Left lung (tissue), 10 donors: Measurements from ENCODE around the gene PARVG. TPM values are rescaled to one million over a fixed set of nuclear protein-coding genes. Genes with fewer than 3 reads are reported as not detected.

Experiments used
- ATAC-seq: fragments of 200-7000 bp; cut with Tn5 transposase; one replicate; pipeline ENCODE4 v1.9.1; 2020; ENCODE audit warnings: moderate library complexity
- DNase-seq, 4 donors: peaks; one replicate each; pipeline ENCODE4 v3.0.0-alpha.2; 2013 to 2020
- H3K27ac ChIP-seq, 2 donors: fragments of 200-600 bp; sonication (generic) in 1 of 2; one replicate each; pipeline versions ENCODE4 v1.5.0 to v1.8.0; 2020 to 2021
- H3K27me3 ChIP-seq, 2 donors: fragments of 200-600 bp; sonication (generic) in 1 of 2; one replicate each; pipeline versions ENCODE4 v1.5.0 to v1.8.0; 2020 to 2021
- H3K36me3 ChIP-seq, 2 donors: fragments of 200-600 bp; sonication (generic) in 1 of 2; one replicate each; pipeline versions ENCODE4 v1.5.0 to v1.8.0; 2020 to 2021
- H3K4me1 ChIP-seq, 2 donors: fragments of 200-600 bp; one replicate each; pipeline ENCODE4 v1.8.0; 2021
- H3K4me3 ChIP-seq, 2 donors: fragments of 200-600 bp; sonication (generic) in 1 of 2; one replicate each; pipeline versions ENCODE4 v1.5.0 to v1.8.0; 2020 to 2021; ENCODE audit warnings: mild to moderate bottlenecking in 1 of 2
- H3K9me3 ChIP-seq, 2 donors: fragments of 200-600 bp; sonication (generic) in 1 of 2; one replicate each; pipeline versions ENCODE4 v1.5.0 to v1.8.0; 2020 to 2021
- CTCF ChIP-seq, 2 donors: fragments of 200-600 bp; sonication (generic) in 1 of 2; IDR thresholded peaks; one replicate each; pipeline versions ENCODE4 v1.5.0 to v1.8.0; 2021; ENCODE audit warnings: antibody characterized with exemption in 2 of 2
- intact Hi-C, 2 donors: fragments of 100-400 bp; cut with DNase I; formaldehyde crosslinking; loops; one replicate each; pipeline versions ENCODE4 v1.11.2 to v1.14.2; 2022
- polyA plus RNA-seq, 6 donors: library from polyadenylated mRNA; unstranded; fragments of 120-200 nt; gene quantifications; one replicate each; pipeline ENCODE4 v1.2.1, GENCODE V29; 2013; ENCODE audit not compliant: insufficient read length in 6 of 6
- total RNA-seq, 2 donors: library from RNA; stranded (reverse); fragmentation: NEBNext Ultra II Directional; extraction: Animal tissue kit (Norgen Biotek cat#: 25700); gene quantifications; one replicate each; pipeline ENCODE4 v1.2.1, GENCODE V29; 2021
- donor health status: DM: no; HTN: yes; CAD: no.
- donor health status: DM: no; HTN: no; CAD: no.

Gene PARVG
- total and polyA plus RNA-seq, 8 donors: 3.0 to 57.9 (median 3.5) TPM

- Histone ChIP-seq H3K36me3 (peaks cover 0 to 6% of the 10 kb centered on the region in 2 donors), H3K4me1 (peaks cover 0 to 28% of the 10 kb centered on the region in 2 donors), H3K9me3 (no peaks in the 10 kb centered on the region), H3K27me3 (peaks cover 0 to 30% of the 10 kb centered on the region in 2 donors), H3K27ac (peak overlapping the region in 1 of 2 donors; percentile 15), H3K4me3 (no peak overlapping the region)
- intact Hi-C loops: no loop called here
- no peak for TF ChIP-seq CTCF (IDR thresholded peaks at IDR 0.05)
- no peak for ATAC-seq
- DNase-seq: no peak
Observed at GRCh38 chr22:44179196-44179988, 1.3 kb upstream of the PARVG start.

DNA sequence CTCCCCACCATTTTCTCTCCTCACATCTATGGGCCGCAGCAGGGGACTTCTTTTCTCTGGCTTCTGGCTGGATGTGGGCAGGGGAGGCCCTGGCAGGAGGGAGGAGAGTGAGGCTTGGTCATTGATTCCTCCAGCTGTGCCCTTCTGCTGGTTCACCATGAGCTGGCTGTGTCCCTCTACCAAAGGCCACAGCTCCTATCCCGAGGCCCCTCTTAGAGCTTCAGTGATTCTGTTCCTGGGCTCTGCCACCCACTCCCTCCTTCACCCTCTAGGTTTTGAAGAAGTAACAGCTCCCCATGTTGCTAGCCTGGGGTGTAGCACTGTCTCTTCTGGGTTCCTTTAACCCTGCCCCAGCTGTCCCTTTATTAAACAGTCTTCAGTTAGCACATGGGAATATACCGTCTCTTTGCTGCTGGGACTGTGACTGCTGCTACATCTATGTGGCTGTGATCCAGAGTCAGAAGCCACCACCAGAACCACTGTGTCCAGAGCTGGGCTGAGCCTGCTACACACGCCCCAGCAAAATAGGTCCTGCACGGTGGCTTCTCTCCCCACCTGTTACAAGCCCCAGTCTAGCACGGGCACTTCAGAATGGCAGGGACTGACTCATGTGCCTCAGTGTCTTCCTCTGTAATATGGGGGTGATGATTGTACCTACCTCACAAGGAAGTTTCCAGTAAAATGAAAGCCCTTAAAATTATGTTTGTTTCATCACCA, 578 bp upstream of the PARVG start:
- no peak for TF ChIP-seq CTCF (IDR thresholded peaks at IDR 0.05)
- H3K4me3 ChIP-seq: no peak overlapping the region
- peaks cover 0 to 28% of the 10 kb centered on the region in 2 donors for H3K4me1 ChIP-seq
- intact Hi-C loops: no loop called here
- H3K27ac ChIP-seq: peak overlapping the region in 1 of 2 donors; percentile 15
- H3K27me3 ChIP-seq: peaks cover 0 to 30% of the 10 kb centered on the region in 2 donors
- H3K9me3 ChIP-seq: no peaks in the 10 kb centered on the region
- H3K36me3 ChIP-seq: peaks cover 0 to 11% of the 10 kb centered on the region in 2 donors
- ATAC-seq (no peak), DNase-seq (no peak)

DNA sequence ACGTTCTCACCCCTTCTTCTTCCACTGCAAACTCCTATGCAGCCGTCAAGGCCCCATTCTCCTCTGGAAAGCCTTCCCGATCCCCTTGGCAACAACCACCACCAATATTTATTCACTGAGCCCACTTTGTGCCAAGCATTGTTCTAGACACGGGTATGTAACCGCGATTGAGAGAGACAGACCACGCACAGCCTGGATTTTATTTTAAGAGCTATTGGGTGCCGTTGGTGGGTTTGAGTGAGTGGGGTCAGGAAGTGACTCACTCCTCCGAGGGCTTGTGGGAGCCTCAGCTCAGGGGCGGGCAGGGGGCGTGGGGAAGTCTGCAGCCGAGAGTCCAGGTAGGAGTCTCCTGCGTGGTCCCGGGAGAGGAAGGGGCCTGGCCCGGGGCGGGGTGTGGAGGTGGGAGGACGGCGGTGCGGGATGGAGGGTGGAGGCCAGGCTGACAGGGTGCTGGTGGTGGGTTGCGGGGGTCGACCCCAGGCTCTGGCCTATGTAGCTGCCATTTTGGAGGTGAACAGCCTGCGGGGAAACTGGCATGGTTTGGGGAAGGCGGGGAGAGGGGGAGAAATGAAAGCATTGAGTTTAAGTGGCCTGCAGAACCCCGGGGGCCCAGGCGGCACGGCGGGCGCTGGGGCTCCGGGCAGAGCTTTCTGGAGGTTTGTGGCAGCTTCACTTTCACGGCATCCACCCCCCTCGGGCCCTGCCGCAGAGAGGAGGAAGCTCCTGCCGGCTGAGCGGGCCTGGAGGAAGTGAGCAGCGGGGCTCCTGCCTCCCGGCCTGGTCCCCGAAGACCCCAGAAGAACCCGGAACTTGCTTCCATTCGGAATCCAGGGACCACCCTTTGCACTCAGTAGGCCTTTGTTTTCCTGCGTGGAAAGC, 547 bp downstream of the PARVG start:
- DNase-seq (peak in 2 of 4 donors; percentile 71 to 93), ATAC-seq (peak; percentile 67)
- H3K9me3 ChIP-seq: no peaks in the 10 kb centered on the region
- intact Hi-C loops: no loop called here
- H3K4me3 ChIP-seq: peak overlapping the region; percentile 15 to 56
- peak overlapping the region; percentile 82 to 93 for H3K27ac ChIP-seq
- TF ChIP-seq CTCF (IDR thresholded peaks at IDR 0.05): no peak
- H3K36me3 ChIP-seq: peaks cover 0 to 22% of the 10 kb centered on the region in 2 donors
- H3K4me1 ChIP-seq: peaks cover 0 to 28% of the 10 kb centered on the region in 2 donors
- H3K27me3 ChIP-seq: peaks cover 0 to 30% of the 10 kb centered on the region in 2 donors

DNA sequence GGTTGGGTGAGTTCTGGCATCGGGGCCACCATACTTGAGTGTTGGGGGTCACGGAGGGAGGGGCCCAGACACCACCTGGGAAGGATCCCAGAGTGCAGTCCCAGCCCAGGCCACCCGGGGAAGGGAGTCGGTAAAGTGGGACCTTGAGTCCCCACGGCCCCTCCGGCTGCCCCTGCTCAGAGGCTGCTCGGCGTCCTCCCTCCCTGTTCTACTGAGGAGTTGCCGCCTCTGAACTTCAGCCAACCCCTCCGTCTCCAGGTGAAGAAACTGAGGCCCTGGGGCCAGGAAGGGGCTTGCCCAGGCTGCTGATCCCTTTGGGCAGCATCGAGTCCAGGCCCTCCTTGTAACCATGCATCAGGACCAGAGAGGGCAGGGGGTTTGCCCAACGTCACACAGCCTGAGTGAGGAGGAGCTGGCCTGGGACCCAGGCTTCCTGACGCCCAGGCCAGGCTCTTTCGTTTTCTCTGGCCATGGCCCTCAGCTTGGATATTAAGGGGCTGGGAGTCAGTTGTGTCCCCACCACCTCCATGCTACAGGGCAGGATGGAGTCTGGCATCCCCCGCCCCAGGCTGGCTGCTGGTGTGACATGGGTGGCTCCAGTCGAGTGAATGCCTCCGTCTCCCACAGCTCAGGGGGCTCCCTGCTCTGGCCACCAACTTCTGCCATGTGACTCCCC, 1.3 kb downstream of the PARVG start:
- H3K27ac ChIP-seq: peak overlapping the region; percentile 82 to 93

More for the DNA sequence above, 1.3 kb downstream of the PARVG start:
- H3K27me3 ChIP-seq: peaks cover 0 to 30% of the 10 kb centered on the region in 2 donors
- DNase-seq: peak in 1 of 4 donors; percentile 75
- intact Hi-C loops: no loop called here
- no peak for TF ChIP-seq CTCF (IDR thresholded peaks at IDR 0.05)
- H3K4me3 ChIP-seq: peak overlapping the region; percentile 15 to 56
- no peaks in the 10 kb centered on the region for H3K9me3 ChIP-seq
- peaks cover 0 to 28% of the 10 kb centered on the region in 2 donors for H3K4me1 ChIP-seq
- peaks cover 0 to 27% of the 10 kb centered on the region in 2 donors for H3K36me3 ChIP-seq
- peak; percentile 15 for ATAC-seq
